CD4-positive, alpha-beta T cell treated with Interleukin-2 at 100 ng/mL for 4 hours (primary cell): ENCODE data around the gene PTPRK.
"Not testable (repeated sequence)": the region's sequence is repeated elsewhere in the genome, so short reads cannot be mapped to it uniquely, and the experiment has no call there.

Experiments
- DNase-seq: peaks from one replicate; pipeline ENCODE4 v3.0.0-alpha.2; 2020; ENCODE audit warnings: low spot score

Gene PTPRK

GRCh38 chr6:128487746-128488145 lies 32.7 kb downstream of the PTPRK start:
- DNase-seq = no peak

GRCh38 chr6:128487055-128487454 lies 33.3 kb downstream of the PTPRK start:
- no peak for DNase-seq

GRCh38 chr6:128486580-128486979 lies 33.8 kb downstream of the PTPRK start:
- DNase-seq = not testable (repeated sequence)

GRCh38 chr6:128483472-128484135 lies 36.8 kb downstream of the PTPRK start:
- no peak for DNase-seq

- DNase-seq = no peak
These were observed 37.8 kb downstream of the PTPRK start for GRCh38 chr6:128482642-128483041.

- DNase-seq = no peak
These were observed 40.4 kb downstream of the PTPRK start for GRCh38 chr6:128479991-128480390.

- DNase-seq = no peak
These were observed 41.2 kb downstream of the PTPRK start for GRCh38 chr6:128479048-128479666.

- DNase-seq = no peak
These were observed 42.0 kb downstream of the PTPRK start for GRCh38 chr6:128478230-128479047.

GRCh38 chr6:128474933-128475332 lies 45.5 kb downstream of the PTPRK start:
- DNase-seq = no peak

GRCh38 chr6:128474481-128474880 lies 45.9 kb downstream of the PTPRK start:
- DNase-seq = no peak

- no peak for DNase-seq
These were observed 48.5 kb downstream of the PTPRK start for GRCh38 chr6:128471907-128472306.

- no peak for DNase-seq
These were observed 54.7 kb downstream of the PTPRK start for GRCh38 chr6:128465368-128466343.

GRCh38 chr6:128464790-128465189 lies 55.6 kb downstream of the PTPRK start:
- DNase-seq = no peak

GRCh38 chr6:128463942-128464341 lies 56.5 kb downstream of the PTPRK start:
- DNase-seq = no peak

- DNase-seq = no peak
These were observed 58.9 kb downstream of the PTPRK start for GRCh38 chr6:128461501-128461900.

- no peak for DNase-seq
These were observed 63.7 kb downstream of the PTPRK start for GRCh38 chr6:128456510-128457230.

GRCh38 chr6:128455959-128456358 lies 64.4 kb downstream of the PTPRK start:
- DNase-seq = no peak

- DNase-seq = no peak
These were observed 67.7 kb downstream of the PTPRK start for GRCh38 chr6:128452713-128453112.

- no peak for DNase-seq
These were observed 73.9 kb downstream of the PTPRK start for GRCh38 chr6:128446497-128446896.

- DNase-seq = no peak
These were observed 76.8 kb downstream of the PTPRK start for GRCh38 chr6:128443553-128443952.

- DNase-seq = no peak
These were observed 80.8 kb downstream of the PTPRK start for GRCh38 chr6:128439627-128440026.
